ENCODE measurements around the gene GP1BB.
"Not testable (repeated sequence)": the region's sequence is repeated elsewhere in the genome, so short reads cannot be mapped to it uniquely, and the experiment has no call there.

The GP1BB gene

GRCh38 chr22:19723232-19723982, at the start of gene GP1BB:
TSS of gene GP1BB (plus strand) at chr22:19723539. CDS start at chr22:19723570, 31 bp downstream.
- no peak for FAIRE-seq

GRCh38 chr22:19673660-19674059, 49.7 kb upstream of the GP1BB start:
- FAIRE-seq, result no peak
- no peak for DNase-seq (ENCODE audit: low spot score)

More at GRCh38 chr22:19723232-19723982, at the start of gene GP1BB:
- DNase-seq (ENCODE audit: low spot score), result no peak

- FAIRE-seq (no peak), DNase-seq (ENCODE audit: low spot score) (no peak)
Observed at GRCh38 chr22:19674129-19674928, 49.0 kb upstream of the GP1BB start.

DNA sequence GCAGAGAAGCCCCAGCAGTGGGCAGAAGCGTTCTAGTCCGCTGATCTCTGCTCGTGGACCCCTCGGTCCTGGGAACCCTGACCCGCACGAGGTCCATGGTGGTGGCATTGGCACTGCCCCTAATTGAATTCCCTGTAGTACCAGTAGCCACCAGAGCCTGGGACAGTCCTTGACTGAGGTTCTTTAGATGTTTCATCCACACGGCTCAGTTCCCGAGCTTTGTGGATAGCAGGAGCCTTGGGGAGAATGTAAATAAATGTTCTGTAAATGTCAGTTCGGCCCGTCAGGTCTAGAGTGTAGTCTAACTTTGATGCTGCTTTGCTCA, 48.4 kb upstream of the GP1BB start:
- FAIRE-seq (no peak), DNase-seq (ENCODE audit: low spot score) (no peak)

DNA sequence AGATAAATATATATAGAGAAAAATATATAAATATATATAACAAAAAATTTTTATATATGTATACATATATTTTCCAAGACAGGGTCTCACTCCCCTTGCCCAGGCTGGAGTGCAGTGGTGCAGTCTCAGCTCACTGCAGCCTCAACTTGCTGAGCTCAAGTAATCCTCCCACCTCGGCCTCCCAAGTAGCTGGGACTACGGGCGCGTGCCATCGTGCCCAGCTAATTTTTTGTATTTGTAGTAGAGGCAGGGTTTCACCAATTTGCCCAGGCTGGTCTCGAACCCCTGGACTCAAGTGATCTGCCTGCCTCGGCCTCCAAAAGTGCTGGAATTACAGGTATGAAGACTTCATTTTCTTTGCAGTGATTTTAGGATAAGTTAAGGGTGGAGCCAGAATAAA, 47.9 kb upstream of the GP1BB start:
- DNase-seq (ENCODE audit: low spot score), result no peak
- FAIRE-seq, result no peak

DNA sequence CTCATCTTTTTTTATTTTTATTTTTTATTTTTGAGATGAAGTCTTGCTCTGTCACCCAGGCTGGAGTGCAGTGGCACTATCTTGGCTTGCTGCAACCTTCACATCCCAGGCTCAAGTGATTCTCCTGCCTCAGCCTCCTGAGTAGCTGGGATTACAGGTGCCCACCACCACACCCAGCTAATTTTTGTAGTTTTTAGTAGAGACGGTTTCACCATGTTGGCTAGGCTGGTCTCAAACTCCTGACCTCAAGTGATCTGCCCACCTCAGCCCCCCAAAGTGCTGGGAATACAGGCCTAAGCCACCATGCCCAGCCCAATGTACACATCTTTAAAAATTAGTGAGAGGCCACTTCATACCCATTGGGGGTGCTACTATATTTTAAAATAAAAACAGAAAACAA, 46.9 kb upstream of the GP1BB start:
- not testable (repeated sequence) for FAIRE-seq; DNase-seq (ENCODE audit: low spot score)

DNA sequence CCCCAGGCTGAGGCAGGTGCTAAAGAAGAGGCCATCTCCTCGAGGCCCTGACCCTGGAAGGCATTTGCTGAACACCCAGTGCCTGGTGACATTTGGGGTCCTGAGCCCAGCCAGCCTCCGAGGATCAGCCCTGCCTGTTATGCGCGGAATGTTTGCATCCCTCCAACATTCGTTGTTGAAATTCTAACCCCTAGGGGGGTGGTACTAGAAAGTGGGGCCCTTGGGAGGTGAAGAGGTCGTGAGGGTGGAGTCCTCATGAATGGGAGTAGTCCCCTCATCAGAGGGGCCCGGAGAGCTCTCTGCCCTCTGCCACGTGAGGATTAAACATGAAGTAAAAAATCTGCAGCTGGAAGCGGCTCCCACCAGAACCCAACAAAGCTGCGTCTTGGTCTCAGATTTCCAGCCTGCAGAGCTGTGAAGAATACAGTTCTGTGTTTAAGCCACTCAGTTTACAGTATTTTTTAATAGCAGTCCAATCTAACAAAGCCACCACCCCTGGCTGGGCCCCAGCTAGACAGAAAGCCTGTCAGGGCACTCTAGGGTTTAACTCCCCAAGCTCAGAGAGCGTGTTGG, 44.3 kb upstream of the GP1BB start:
- FAIRE-seq (no peak), DNase-seq (ENCODE audit: low spot score) (no peak)

DNA sequence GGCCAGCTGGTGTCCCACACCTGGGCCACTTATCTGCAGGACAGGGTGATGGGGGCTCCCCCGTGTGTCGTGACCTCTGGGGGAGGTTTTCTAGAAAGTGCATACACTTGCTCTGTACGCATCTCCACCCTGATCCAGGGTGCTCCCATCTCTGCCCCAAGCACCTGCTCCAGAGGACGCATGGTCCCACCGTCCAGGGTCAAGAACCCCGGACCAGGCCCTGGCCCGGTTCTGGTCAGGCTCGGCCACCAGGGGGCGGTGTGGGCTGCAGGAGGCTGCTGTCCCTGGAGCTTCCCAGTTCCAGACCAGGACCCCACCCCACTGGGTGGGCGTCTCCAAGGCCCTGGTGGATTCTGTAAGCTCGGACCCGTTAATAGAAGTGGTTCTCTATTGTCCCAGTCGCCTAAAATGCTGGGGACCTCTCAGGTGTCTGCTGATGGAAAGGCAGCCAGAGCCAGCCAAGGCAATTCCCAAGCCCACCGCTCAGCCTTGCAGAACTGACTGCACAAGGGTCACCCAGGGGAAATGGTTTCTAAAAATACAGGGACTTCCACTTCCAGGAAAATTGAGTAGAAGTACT, 43.7 kb upstream of the GP1BB start:
- FAIRE-seq, result no peak
- DNase-seq (ENCODE audit: low spot score), result no peak

GRCh38 chr22:19680287-19680881, 43.0 kb upstream of the GP1BB start:
- DNase-seq (ENCODE audit: low spot score) (no peak), FAIRE-seq (no peak)

GRCh38 chr22:19680911-19681862, 42.2 kb upstream of the GP1BB start:
- DNase-seq (ENCODE audit: low spot score) (no peak), FAIRE-seq (no peak)

DNA sequence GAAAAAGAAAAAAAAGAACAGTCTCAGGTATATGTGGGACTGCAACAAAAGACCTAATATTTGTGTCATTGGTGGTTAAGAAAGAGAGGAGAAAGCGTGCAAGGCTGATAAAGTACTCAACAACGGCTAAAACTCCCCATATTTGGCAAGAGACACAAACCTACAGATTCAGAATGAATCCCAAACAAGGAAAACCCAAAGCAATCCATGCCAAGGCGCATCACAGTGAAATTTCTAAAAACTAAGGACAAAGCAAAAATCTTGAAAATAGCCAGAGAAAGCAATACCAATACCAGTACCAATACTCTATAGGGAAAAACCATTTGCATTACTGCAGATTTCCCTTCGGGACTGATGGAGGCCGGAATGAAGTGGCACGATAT, 41.5 kb upstream of the GP1BB start:
- FAIRE-seq, result no peak
- DNase-seq (ENCODE audit: low spot score), result no peak

DNA sequence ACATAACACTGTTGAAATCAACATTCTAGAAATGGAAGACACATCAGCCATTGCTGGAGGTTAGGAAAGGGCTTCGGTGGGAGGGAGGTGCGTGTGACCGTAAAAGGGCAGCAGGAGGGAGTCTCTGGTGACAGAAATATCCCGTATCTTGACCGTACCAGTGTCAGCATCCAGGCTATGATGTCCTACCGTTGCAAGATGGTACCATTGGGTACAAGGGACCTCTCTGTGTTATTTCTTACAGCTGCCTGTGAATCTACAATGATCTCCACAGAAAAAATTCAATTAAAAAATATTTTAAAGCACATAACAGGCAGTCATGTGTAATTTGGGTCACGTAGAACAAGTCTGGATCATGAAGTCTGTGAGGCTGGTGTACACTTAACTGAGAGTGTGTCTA, 36.4 kb upstream of the GP1BB start:
- no peak for DNase-seq (ENCODE audit: low spot score)
- FAIRE-seq, result no peak

GRCh38 chr22:19687561-19688300, 35.6 kb upstream of the GP1BB start:
- no peak for DNase-seq (ENCODE audit: low spot score)
- FAIRE-seq, result no peak

DNA sequence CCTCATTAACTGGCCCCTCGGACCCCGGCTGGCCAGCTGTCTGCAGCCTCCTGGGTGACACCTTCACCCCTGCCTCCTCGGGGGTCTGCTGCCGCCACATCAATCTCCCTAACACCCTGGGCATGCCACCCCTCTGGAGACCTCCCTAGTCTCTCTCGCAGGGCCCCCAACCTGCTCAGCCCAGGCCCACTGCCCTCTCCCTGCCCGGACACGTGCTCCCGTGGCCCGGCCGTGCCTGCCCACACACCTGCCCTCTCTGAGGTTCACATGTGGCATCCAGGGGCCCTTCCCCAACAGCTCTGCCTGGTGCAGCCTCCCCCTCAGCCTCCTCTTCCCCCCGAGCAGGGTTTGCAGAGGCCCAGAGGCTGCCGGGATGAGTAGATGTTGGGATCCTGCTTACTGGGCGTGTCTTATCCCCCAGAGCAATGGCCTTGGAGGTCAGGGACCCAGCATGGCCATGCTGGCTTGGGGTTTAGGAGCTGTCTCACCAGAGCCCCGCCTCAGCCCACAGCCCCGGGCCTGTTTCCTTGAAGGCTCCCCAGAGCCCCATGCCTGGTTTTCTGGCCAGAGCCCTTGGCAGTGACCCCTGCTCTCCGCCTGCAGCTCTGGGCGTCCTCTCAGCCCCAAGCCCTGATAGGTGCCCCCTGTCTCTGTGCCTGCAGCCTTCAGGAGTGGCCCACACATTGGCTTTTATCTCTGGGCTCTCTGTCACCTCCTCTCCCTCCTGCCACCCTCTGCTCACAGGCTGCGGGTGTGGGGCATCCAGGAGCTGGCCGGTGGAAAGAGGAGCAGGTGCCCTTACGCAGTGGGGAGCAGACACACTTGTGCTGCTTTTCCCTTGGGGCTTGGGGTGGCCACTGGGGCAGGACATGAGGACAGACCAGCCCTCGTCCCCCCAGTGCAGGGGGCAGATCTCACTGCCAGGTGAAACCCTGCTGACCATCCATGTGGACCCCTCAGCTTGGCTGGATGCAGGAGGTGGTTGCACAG, 34.7 kb upstream of the GP1BB start:
- no peak for DNase-seq (ENCODE audit: low spot score)
- no peak for FAIRE-seq

DNA sequence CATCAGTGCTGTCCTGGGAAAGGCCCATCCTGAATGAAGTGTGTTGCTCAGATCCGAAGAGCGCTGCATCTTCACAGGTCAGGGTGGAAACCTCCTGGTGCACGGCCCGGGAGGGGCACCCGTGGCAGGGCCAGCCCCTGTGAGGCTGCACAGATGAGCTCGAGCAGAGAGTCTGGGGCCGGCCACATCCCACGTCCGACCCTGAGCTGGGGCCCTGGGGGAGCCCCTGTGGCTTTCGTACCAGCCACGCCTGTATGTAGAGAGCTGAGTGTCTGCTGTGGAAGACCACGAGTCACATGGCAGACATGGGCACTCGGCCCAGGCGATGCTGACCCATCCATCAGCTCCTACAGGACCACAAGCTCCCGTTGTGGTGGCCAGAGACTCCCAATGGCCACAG, 33.9 kb upstream of the GP1BB start:
- DNase-seq (ENCODE audit: low spot score) (no peak), FAIRE-seq (no peak)

DNA sequence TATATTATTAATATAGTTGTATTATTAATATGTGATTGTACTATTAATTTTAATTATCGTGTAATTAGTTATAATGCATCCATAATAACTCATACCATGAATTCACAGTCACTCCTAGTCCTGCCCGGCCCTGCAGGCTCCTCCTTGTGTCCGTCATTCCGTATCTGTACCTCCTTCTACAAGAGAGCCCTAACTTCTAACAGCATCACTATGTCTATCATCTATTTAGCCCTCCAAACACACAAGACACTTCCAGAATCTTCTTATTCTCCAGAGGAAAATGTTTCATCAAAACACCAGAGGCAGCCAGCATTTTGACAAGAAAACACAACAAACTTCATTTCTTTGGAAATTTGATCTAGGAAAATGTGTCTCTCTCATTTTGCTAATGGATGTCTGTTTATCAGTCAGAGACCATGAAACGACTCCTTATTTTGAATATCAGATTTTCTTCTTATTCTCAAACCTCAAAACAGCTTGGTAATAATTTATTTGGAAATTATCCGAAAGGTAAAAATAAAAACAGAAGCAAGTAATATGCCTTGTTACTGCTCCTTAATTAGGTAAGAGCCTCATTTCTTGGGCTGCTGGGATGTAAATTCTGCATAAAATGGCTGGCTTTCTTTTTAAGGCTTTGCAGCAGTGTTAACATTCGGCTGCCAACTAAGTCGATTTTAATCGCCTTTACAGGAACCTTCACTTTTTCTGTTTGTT, 32.2 kb upstream of the GP1BB start:
- FAIRE-seq (no peak), DNase-seq (ENCODE audit: low spot score) (no peak)

- no peak for FAIRE-seq
Observed at GRCh38 chr22:19691721-19692341, 31.5 kb upstream of the GP1BB start.

DNA sequence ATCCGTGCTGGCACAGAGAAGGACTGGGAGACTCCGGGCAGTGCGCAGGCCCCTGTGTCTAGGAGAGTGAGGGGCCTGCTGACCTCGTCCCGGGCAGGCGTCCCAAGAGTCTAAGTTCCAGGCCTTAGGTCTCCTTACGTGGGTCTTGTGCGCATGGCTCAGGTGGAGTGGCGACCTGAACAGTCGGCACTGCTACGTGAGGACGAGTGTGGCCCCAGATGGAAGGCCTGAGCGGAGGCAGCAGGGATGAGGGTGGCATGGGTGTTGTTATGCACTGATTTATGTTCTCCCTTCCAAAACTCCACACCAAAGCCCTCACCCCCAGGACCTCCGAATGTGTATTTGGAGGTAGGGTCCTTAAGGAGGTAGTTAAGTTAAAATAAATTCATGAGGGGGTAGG, 29.8 kb upstream of the GP1BB start:
- DNase-seq (ENCODE audit: low spot score) (no peak), FAIRE-seq (no peak)

More at GRCh38 chr22:19691721-19692341, 31.5 kb upstream of the GP1BB start:
- DNase-seq (ENCODE audit: low spot score), result peak; percentile 67
